T-helper 9 cell (primary cell): Measurements from ENCODE around the gene NKG7.

Experiments
- DNase-seq: peaks from one replicate; pipeline ENCODE4 v3.0.0-alpha.2; 2020

The NKG7 gene

DNA sequence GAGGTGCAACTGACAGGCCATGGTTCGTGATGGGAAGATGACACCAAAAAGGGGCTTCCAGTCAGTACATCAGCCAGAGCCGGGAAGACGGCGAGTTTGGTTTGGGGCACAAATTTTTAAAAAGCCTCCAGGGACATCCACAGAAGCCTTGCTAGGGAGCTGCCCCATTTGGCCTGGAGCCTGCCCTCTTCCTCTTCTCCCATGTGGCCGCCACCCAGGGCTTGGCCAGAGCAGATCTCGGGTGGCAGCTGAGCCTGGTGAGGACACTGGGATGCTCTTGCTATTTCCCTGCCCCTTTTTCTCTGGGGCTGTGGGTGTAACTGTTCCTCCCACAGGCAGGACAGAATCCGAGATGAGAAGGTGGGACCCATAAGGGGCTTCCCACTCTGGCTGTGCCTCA, 14.5 kb downstream of the NKG7 start:
- DNase-seq: no peak

DNA sequence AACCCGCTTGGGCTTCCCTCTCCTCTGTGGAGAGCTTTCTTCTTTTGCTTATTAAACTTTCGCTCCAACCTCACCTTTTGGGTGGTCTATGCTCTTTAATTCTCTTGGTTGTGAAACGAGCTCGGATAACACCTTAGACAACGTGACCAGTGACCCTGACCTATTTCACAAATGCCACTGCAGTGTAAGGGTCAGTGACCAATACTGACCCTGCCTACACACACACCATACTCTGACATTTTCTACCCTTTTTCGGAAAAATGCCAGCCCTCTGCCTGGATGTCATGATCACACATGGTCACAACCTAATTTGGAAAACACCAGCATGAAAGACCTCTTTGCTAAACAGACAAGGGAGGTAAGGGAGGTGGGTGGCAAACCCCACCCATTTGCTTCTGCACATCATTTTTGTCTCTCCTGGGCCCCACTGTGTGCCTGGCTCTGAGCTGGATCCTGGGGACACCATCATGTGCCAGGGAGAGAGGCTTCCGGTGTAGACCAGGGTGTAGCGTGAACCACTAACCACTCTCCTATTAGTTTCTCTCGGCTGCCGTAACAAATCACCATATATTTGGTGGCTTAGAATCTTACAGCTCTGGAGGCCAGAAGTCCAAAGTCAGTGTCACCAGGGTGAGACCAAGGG, 16.2 kb downstream of the NKG7 start:
- no peak for DNase-seq

DNA sequence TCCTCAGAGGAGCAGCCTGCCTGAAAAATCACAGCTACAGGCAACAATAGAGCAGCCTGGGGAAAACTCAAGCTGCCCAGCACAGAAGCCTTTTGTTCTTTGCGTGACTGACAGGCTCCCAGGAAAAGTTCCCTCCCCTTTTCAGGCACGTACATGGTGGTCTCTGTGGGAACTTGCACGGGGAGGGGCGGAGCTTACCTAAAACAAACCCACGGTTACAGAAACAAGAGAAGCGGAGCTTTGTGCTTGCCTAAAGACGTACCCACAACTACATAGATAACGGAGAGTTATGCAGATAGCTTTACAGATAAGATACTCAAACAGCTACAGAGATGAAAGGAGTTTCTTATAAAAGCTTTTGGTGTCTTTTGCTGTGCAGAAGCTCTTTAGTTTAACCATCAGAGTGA, 17.7 kb downstream of the NKG7 start:
- no peak for DNase-seq

DNA sequence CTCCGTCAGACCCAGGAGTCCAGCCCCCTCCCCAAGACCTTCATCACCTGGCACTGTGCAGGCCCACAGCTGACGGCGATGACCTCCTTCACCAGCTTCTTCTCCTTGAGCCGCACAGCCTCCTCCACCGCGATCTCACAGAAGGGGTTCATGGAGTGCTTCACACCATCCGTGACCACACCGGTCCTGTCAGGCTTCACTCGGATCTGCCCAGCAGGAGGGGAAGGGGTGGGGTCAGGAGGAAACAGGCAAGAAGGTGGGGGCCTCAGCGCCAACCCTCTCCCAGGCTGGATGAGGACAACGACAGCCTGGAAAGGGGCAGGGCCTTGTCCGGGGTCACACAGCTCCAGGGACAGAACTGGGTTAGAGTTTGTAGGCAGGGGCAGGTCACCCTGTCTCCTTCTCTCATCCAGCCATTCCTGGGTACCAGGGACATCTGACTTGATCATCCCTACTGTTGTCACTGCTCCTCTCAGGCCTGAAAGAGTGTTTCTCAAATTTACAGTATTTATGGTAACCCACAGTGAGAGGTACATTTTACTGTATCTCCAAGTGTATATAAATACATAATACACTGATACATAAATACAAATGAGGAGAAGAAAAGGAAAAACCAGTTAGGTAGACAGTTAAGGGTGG, 18.2 kb downstream of the NKG7 start:
- DNase-seq: no peak

DNA sequence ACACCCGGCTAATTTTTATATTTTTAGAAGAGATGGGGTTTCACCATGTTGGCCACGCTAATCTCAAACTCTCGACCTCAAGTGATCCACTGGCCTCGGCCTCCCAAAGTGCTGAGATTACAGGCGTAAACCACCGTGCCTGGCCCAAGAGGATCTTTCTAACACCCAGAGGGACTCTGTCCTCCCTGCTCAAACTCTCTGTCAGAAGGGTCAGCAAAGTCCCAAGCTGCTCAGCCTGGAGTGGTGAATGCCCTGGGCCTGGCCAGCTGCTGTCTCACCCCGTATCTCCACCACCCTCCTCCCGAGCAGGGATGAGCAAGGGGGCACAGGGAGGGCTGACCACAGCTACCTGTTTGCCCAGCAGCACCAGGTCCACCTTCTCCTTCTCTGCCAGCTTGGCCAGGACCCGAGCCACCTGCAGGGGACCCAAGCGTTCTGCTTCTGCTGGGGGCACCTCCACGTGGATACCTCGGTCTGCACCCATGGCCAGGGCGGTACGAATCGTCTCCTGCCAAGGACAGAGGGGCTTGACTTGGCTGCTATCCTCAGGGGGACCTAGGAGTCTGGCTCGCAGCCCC, 19.6 kb downstream of the NKG7 start:
- no peak for DNase-seq

DNA sequence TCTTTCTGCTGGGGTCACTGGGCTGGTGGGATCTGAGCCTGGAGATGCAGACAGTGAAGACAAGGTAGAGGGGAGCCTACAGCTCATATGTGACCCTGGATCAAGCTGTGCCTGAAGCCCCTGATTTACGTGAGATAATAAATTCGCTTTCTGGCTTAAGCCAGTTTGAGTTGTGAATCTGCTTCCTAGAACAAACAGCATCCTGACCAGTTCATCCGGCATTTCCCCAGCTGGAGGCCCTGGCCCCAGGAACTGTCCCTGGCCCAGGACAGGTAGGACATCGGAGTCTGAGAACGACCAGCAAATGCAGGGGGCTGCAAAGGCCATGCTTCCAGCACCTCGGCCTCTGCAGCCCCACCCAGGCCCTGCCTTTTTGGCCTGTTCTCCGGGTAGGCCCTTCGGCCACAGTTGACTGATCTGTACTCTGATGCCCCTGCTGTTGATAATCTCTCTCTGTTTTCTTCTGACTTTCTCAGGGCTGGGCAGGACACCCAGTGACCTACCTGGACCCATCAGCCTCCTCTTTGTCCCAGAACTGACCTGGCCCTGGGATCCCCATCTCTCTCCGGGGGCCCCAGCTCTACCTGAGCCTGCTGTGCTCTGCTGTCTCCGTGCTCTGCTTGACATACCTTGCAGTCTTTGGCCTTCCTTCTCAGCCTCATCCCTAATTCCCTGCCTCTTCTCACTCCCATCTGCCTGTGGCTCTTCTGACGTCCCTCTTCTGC, 21.0 kb downstream of the NKG7 start:
- no peak for DNase-seq

DNA sequence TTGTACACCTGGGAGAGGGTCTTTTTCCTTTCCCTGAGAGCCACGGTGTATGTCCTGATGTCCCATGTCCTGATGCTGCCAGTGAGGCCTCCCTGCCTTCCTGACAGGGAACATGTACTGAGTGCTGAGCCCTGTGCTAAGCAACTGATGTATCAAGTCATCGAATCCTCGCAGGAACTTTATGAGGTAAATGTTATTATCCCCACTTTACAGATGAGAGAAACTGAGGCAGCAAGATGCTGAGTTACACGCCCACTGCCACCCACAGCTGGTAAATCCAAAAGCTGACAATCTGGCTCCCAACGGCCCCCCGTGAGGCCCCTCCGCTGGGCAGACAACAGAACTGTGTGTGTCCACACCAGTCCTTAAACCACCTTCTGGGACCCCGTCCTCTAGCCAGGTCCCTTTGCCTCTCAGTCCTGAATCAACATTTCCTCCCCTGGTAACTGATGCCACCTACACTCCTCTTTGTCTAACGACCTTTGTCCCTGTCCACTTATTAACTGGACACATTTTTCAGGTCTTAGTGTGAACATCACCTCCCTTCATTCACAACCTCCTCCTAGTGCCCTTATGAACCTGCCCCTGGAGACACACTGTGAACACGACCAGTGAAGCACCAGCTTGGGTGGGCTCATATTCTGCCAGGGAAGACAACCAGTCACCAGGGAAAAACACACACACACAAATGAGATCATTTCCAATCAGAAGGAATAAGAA, 25.1 kb downstream of the NKG7 start:
- no peak for DNase-seq

DNA sequence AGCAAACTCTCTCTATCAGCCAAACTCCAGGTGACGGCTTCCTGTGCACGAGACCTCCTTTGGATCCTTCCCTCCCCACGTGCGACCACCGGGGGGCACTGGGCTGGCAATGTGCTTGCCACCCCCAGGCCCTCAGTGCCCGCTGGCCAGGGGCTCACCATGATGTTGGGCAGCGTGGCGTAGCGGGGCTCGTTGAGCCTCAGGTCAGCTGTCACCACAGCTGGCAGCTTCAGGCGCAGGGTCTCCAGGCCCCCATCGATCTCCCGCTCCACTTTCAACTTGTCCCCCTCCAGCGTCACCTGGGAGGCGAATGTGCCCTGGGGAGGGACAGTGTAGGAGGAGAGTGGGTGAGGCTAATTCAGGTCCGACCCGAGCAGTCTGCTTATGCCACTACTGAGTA, 25.7 kb downstream of the NKG7 start:
- DNase-seq: no peak

DNA sequence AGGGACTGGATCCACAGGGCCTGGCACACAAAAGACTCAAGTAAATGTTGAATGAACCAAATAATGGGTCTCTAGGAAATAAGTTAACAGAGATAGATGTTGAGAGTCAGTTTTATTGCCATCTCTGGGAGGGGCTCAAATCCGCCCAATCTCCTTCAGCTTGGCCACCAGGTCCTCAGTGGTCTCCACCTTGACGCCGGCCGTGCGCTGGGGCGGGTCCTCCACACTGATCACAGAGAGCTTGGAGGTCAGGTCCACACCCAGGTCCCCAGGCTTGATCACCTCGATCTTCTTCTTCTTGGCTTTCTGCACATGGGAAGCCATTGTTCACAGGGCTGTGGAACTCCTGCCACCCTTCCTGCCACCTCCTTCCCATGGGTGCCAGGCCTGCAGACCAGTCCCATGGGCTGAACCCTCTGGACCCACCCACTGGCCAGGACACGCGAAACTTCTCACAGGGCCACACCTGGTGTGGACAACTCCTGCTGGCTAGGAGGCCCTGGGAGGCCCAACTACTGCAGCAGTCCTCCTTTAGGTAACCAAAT, 27.3 kb downstream of the NKG7 start:
- no peak for DNase-seq

DNA sequence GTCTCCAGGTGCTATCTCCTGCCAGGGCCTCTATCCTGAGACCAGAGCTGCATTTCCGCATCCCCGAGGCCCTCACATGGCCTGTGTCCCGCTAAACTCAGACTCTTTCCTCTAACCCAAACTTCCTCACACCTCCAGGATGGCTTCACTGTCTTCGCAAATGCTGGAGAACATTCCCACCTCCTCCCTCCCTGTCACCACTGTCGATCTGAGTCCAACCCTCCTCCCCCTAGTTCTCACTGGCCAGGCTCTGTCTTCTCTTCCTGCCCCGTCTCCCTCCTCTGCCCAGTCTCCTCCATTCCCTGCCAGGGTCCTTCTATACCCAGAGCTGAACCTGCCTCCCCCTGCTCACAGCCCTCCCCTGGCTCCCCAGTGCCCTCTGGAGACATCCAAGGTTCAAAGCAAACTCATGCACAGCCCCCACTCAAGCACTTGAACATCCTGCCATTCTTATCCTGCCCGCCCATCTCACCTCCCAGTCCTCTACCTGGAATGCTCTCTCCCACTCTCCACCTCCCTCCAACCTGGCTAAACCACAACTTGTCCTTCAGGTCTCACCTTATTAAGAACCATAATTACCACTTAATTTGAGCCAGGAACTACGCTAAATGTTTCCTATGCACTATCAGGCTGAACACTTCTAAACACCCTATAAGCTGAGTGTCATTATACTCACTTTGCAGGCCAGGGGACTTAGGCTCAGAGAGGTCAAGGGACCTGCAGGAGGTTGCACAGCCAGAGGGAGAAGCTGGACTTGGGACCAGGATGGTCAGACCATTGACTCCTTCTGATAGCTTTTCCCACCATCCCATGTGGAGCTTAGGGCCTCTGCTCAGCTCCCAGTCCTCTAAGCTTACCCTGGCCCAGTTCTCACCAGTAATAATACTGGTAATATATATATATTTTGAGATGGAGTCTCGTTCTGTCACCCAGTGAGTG, 29.6 kb downstream of the NKG7 start:
- no peak for DNase-seq

DNA sequence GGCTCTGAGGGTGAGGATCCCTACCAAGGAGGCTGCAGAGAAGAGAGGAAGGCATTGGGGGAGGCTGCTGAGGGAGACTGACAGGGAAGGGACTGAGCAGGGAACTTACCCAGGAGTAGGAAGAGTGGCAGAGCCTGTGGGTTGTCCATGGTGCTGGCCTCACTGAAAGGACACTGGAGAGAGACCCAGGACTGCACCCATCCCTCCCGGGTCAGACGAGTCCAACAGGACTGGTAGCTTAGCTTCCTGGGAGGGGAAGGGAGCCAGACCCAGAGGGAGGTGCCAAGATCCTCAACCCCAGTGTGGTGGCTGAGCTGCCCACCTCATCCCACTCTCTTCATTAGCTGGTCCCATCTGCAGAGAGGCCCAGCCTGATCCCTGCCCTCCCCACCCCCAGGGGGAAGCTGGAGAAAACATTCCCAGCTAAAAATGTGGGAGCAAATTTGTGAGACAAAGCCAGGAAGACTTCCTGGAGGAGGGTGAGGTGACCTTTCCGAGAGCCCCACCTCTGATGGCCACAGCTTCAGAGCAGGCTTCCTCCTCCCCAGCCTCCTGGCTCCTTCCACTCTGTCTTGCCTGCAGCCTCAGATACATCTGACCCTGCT, 30.4 kb downstream of the NKG7 start, which contains the start of gene VSIG10L:
TSS of gene VSIG10L (minus strand) at position 164 of the 605 bp plus-strand sequence. CDS start at position 149, 15 bp downstream.
- no peak for DNase-seq

DNA sequence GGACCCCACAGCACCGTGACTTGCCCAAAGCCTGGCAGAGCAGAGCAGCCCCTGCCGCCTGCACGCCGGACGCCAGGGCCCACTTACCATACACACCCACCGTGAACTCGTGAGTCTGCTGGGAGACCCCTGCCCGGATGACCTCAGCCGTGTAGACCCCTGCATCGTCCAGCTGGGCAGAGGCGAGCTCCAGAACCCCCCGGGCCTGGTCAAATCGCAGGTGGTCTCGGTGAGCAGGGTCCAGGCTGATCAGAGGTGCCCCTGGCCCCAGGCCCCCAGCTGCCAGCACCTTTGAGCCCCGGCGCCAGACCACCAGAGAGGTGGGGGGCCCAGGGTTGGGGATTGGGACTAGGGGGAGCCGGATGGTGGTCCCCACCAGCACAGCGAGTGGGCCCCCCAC, 31.4 kb downstream of the NKG7 start:
- DNase-seq: no peak

DNA sequence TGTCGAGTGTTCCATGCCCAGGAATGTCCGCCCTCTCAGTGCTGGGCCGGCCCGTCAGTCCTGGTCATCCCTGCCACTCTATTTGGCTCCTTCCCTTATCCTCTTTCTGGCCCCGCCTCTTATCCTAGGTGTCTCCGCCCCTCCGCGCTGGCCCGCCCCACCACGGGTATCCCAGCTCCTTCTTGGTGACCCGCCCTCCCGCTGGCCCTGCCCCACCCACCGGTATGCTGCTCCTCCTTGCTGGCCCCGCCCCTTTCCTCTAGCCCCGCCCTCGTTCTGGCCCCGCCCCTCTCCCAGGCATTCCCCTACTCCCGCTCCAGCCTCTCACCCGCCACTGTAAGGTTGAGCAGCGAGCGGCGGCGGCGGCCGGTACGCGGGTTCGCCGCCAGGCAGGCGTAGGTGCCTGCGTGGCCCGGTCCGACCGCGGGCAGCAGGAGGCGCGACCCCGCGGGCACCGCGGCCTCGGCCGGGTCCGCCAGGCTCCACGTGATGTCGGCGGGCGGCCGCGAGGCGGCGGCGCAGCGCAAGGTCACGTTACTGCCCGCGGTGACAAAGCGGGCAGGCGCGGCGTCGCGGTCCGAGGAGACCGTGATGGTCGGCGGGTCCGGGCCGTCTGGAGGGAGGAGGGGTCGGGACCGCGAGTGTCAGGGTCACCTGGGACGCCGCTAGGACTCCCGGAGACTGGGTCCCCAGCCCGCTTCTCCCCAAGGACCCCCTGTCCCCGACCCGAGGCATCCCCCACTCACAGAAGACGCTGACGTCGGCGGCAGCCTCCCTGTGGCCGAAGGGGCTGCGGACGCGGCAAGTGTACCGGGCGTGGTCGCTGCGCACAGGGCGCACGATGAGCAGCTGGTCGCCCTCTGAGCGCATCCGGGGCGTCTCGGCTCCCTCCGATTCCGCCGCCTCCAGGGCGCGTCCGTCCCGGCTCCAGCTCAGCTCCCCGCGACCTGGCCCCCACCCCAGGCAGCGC, 32.5 kb downstream of the NKG7 start:
- peak; percentile 90 for DNase-seq

DNA sequence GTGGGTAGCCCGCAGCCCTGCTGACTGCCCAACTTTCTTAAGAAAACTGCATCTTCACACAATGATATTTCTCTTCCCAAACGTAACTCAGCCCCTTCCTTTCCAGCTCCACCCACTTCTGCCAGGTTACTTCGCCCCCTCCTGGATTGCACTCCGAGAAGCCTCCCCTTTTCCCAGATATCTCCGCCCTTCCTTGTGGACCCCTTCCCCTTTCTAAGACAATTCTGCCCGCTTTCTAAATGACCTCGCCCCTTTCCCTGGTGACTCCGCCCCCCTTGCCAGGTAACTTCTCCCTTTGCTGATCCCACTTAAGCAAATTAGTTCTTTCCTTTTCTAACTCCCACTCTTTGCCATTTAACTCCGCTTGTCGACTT, 33.2 kb downstream of the NKG7 start:
- DNase-seq: no peak

DNA sequence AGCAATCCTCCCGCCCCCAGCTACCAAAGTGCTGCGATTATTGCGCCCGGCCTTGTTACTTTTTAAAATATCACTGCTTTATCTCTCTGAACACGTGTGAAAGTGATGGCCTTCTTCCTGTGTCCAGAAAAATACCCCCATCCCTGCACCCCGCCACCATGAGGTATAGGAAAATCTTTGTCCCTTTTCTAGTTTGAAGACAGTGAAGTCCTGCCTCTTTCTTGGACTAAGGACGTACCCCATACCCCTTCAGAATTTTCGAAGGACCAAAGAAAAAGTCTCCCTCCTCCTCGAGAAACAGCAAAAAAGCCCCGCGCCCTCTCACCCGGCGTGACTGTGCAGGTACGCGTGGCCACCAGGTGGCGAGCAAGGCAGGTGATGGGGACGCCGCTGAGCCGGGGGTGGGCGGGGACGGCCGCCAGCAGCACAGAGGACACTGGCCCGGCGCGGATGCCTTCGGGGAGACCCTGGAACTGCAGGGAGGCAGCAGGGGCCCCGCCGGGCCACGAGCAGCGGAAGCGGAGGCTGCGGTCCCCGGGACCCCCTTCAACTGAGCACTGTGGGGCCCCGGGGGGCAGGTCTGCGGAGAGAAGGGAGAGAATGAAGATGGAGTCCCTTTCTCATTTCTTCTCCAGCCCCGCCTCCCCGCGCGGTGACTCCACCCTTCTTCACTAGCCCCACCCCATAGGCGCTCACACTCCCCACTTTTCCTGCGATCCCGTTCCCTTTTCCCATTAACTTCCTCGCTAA, 33.7 kb downstream of the NKG7 start:
- DNase-seq: peak; percentile 83

DNA sequence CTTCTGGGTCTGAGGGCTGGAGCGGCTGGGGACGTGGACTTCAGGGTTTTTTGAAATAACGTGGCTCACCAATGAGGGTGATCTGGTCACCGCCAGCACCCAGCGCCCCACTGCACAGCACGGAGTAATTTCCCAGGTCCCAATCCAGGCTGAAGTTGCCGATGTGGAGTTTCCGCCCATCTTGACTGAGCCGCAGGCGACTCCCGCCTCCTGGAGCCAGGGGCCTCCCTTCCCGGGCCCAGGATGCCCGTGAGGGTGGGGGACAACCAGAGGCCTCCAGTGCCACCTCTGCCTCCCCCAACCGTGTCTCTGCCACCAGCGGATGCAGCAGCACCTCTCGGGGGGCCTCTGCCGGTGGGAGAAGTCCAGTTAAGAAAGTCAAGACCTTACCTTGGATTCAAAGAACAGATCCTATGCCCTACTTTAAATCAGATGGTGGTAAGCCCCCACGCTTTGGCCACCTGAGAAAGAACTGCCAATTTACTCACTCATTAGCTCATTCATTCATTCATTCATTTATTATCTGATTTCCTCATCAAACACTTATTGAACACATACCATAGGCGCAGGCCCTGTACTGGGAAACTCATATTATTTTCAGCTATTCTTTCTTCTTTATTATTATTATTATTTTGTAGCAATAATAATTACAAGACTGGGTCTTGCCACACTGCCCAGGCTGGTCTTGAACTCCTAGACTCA, 34.4 kb downstream of the NKG7 start:
- DNase-seq: no peak

DNA sequence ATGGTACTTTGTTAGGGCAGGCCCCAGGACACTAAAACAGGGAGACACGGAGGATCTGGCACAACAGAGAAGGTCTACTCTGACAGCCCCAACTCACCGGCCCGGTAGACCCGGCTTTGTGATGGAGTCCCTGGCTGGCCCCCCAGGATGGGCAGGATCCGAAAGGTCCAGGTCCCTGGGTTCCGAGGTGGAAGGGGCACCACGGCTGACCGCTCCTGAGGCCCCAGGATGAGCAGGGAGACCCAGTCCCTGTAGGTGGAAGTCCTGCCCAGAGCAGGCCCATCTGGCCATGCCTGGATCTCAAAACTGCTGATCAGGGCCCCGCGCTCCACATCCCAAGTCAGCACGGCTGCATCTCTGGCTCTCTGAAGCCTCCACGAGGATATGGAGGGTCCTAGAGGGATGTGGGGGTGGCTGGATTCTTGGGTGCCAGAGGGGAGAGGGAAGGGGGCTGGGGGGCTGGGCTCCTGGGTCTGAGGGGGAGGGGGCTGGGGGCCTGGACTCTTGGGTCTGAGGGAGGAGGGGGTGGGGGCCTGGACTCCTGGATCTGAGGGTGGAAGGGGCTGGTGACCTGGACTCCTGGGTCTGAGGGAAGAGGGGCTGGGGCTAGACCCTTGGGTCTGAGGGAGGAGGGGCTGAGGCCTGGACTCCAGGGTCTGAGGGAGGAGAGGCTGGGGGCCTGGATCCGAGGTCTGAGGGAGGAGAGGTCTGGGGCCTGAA, 35.2 kb downstream of the NKG7 start:
- DNase-seq: no peak
